GM13977 (cell line): Measurements from ENCODE around the gene POLR2H.

Experiments used
- DNase-seq: peaks from one replicate; pipeline ENCODE4 v3.0.0; 2012; ENCODE audit warnings: low spot score
- CTCF ChIP-seq: IDR thresholded peaks from 2 replicates; pipeline ENCODE4 v1.5.1; 2012; ENCODE audit warnings: mild to moderate bottlenecking, control low read depth; ENCODE audit not compliant: insufficient read depth; ENCODE audit errors: extremely low read depth, missing control alignments
- in situ Hi-C: fragments of 300-500 bp; cut with MboI; formaldehyde crosslinking; loops from one replicate; pipeline ENCODE4 v1.12.0; 2022; ENCODE audit warnings: low sequenced_read_pairs, low pct_unique_long_range_greater_than_20kb, mixed read lengths, inconsistent platforms; ENCODE audit not compliant: unreplicated experiment

The POLR2H gene

GRCh38 chr3:184414418-184415202, 53.1 kb downstream of the POLR2H start:
- DNase-seq = no peak
- TF ChIP-seq CTCF = no peak
- in situ Hi-C loops = loop anchor here (25.0 kb wide), 1 partner anchor 98 kb away; no protein-coding TSS in a partner anchor

- no peak for DNase-seq
- TF ChIP-seq CTCF = no peak
- in situ Hi-C loops = loop anchor here (25.0 kb wide), 1 partner anchor 97 kb away; no protein-coding TSS in a partner anchor
Observed at GRCh38 chr3:184415203-184415490, 53.6 kb downstream of the POLR2H start.

GRCh38 chr3:184417619-184418327, 56.3 kb downstream of the POLR2H start:
- peak; percentile 77 for DNase-seq
- TF ChIP-seq CTCF = peak; percentile 99
- in situ Hi-C loops = loop anchor here (25.0 kb wide), 1 partner anchor 95 kb away; no protein-coding TSS in a partner anchor
